GM23248 (cell line): Measurements from ENCODE around the gene HDAC7. TPM values are rescaled to one million over a fixed set of nuclear protein-coding genes. Genes with fewer than 3 reads are reported as not detected.

Source experiments
- DNase-seq: peaks from one replicate; pipeline ENCODE4 v3.0.0-alpha.2; 2015
- H2AFZ ChIP-seq: fragments of 200-600 bp; sonication (generic); 2 replicates; pipeline ENCODE4 v1.6.1; 2016; ENCODE audit warnings: antibody characterized with exemption
- H3F3A ChIP-seq: fragments of 200-600 bp; sonication (generic); 2 replicates; pipeline ENCODE4 v1.6.1; 2016; ENCODE audit warnings: mild to moderate bottlenecking, antibody characterized with exemption, mixed run types; ENCODE audit not compliant: insufficient read depth
- H3K27ac ChIP-seq: fragments of 200-600 bp; sonication (generic); 2 replicates; pipeline ENCODE4 v1.5.1; 2016; ENCODE audit warnings: mild to moderate bottlenecking
- H3K27me3 ChIP-seq: fragments of 200-600 bp; sonication (generic); replicated peaks from 2 replicates; pipeline ENCODE4 v1.6.1; 2016; ENCODE audit warnings: mild to moderate bottlenecking; ENCODE audit not compliant: insufficient read depth
- H3K36me3 ChIP-seq: fragments of 200-600 bp; sonication (generic); 2 replicates; pipeline ENCODE4 v1.6.1; 2016; ENCODE audit warnings: low read depth, mild to moderate bottlenecking
- H3K4me1 ChIP-seq: fragments of 200-600 bp; sonication (generic); 2 replicates; pipeline ENCODE4 v1.6.1; 2016; ENCODE audit warnings: mild to moderate bottlenecking; ENCODE audit not compliant: insufficient read depth
- H3K4me2 ChIP-seq: fragments of 200-600 bp; sonication (generic); one replicate; pipeline ENCODE4 v1.6.1; 2016; ENCODE audit warnings: mild to moderate bottlenecking; ENCODE audit not compliant: unreplicated experiment
- H3K4me3 ChIP-seq: fragments of 200-600 bp; sonication (generic); 2 replicates; pipeline ENCODE4 v1.5.1; 2016; ENCODE audit warnings: mild to moderate bottlenecking
- H3K79me2 ChIP-seq: fragments of 200-600 bp; sonication (generic); 2 replicates; pipeline ENCODE4 v1.6.1; 2016; ENCODE audit warnings: mild to moderate bottlenecking; ENCODE audit not compliant: insufficient read depth
- H3K9ac ChIP-seq: fragments of 200-600 bp; sonication (generic); 2 replicates; pipeline ENCODE4 v1.6.1; 2016; ENCODE audit warnings: mild to moderate bottlenecking
- H3K9me2 ChIP-seq: fragments of 200-600 bp; sonication (generic); 2 replicates; pipeline ENCODE4 v1.6.1; 2016; ENCODE audit warnings: mixed run types, mild to moderate bottlenecking, moderate library complexity; ENCODE audit not compliant: insufficient read depth
- H3K9me3 ChIP-seq: fragments of 200-600 bp; sonication (generic); one replicate; pipeline ENCODE4 v1.6.1; 2017; ENCODE audit warnings: low read depth
- H4K20me1 ChIP-seq: fragments of 200-600 bp; sonication (generic); 2 replicates; pipeline ENCODE4 v1.6.0; 2016; ENCODE audit not compliant: insufficient read depth
- EZH2 ChIP-seq: fragments of 200-600 bp; sonication (generic); IDR thresholded peaks from 2 replicates; pipeline ENCODE4 v1.6.1; 2018; ENCODE audit warnings: antibody characterized with exemption, mild to moderate bottlenecking; ENCODE audit not compliant: insufficient read depth, poor library complexity, severe bottlenecking
- EZH2phosphoT487 ChIP-seq: fragments of 200-600 bp; sonication (generic); IDR thresholded peaks from 2 replicates; pipeline ENCODE4 v1.6.1; 2018; ENCODE audit warnings: antibody characterized with exemption, moderate library complexity, mild to moderate bottlenecking, low read depth; ENCODE audit not compliant: insufficient read depth
- WGBS, 2 experiments: methylation state at CpG; one replicate each; pipeline ENCODE4 v1.1.6; 2015 to 2017; ENCODE audit warnings: low lambda C conversion rate in 2 of 2, low coverage in 1 of 2; ENCODE audit errors: missing lambda C conversion rate in 2 of 2; 5-methylcytosine and 5-hydroxymethylcytosine counted together
- in situ Hi-C: fragments of 300-500 bp; cut with MboI; formaldehyde crosslinking; loops from 2 replicates; pipeline ENCODE4 v1.15.0; 2020
- polyA plus RNA-seq: library from polyadenylated mRNA; unstranded; fragments of >200 nt; fragmentation: Nextera tagmentation; extraction: Ambion mirVana; gene quantifications from 2 replicates; pipeline ENCODE4 v1.2.1, GENCODE V29; 2016
- total RNA-seq: library from RNA; depleted of rRNA; stranded (reverse); fragments of >200 nt; shearing (Covaris generic); gene quantifications from 2 replicates; pipeline ENCODE4 v1.2.3, GENCODE V29; 2014

The HDAC7 gene
- total and polyA plus RNA-seq, 2 experiments from 2014 or later: 46.2 to 62.9 TPM

GRCh38 chr12:47779301-47779942 is 40.3 kb downstream of the HDAC7 start:
- H3K9me2 ChIP-seq: no peaks in the 10 kb centered on the region
- H3K79me2 ChIP-seq: no peaks in the 10 kb centered on the region
- TF ChIP-seq EZH2phosphoT487 (no peak), EZH2 (no peak)
- H3K9me3 ChIP-seq: no peaks in the 10 kb centered on the region
- peaks cover 33% of the 10 kb centered on the region for H3K4me1 ChIP-seq
- 25% methylated on average over 19 of the region's 19 CpGs for WGBS, 2 experiments
- H3K27ac ChIP-seq: no peak overlapping the region
- in situ Hi-C loops: no loop called here
- no peak overlapping the region for H3K4me3 ChIP-seq
- no peak overlapping the region for H3K4me2 ChIP-seq
- peaks cover 46% of the 10 kb centered on the region for H3F3A ChIP-seq
- DNase-seq: peak; percentile 84
- no peaks in the 10 kb centered on the region for H4K20me1 ChIP-seq
- no peaks in the 10 kb centered on the region for H3K27me3 ChIP-seq
- H3K9ac ChIP-seq: no peak overlapping the region
- H3K36me3 ChIP-seq: peaks cover 14% of the 10 kb centered on the region; the same call in 1 of the 2 replicates
- H2AFZ ChIP-seq: no peak overlapping the region

DNA sequence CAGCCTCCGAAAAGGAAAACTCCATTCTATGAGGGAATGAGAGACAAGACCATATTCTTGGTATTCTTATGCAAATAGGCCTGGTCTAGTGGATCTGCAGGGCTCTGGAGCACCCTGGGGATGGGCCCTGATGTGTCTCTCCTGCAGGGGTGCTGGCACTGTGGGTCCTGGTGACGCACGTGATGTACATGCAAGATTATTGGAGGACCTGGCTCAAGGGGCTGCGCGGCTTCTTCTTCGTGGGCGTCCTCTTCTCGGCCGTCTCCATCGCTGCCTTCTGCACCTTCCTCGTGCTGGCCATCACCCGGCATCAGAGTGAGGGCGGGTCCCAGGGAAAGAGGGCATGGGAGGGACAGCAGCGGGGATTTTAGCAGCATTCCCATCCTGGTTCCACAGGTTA is 40.8 kb downstream of the HDAC7 start:
- Histone ChIP-seq H3K4me3 (no peak overlapping the region), H3K9me3 (no peaks in the 10 kb centered on the region), H3F3A (peaks cover 46% of the 10 kb centered on the region), H3K4me2 (no peak overlapping the region), H3K9ac (no peak overlapping the region), H3K79me2 (no peaks in the 10 kb centered on the region), H3K4me1 (peaks cover 35% of the 10 kb centered on the region), H3K9me2 (no peaks in the 10 kb centered on the region), H2AFZ (no peak overlapping the region), H4K20me1 (no peaks in the 10 kb centered on the region), H3K36me3 (peaks cover 9% of the 10 kb centered on the region; the same call in 1 of the 2 replicates), H3K27me3 (no peaks in the 10 kb centered on the region), H3K27ac (no peak overlapping the region)
- no peak for DNase-seq
- WGBS, 2 experiments: 42 to 43% methylated on average over 14 of the region's 14 CpGs
- no peak for TF ChIP-seq EZH2phosphoT487
- TF ChIP-seq EZH2: no peak
- in situ Hi-C loops: no loop called here

DNA sequence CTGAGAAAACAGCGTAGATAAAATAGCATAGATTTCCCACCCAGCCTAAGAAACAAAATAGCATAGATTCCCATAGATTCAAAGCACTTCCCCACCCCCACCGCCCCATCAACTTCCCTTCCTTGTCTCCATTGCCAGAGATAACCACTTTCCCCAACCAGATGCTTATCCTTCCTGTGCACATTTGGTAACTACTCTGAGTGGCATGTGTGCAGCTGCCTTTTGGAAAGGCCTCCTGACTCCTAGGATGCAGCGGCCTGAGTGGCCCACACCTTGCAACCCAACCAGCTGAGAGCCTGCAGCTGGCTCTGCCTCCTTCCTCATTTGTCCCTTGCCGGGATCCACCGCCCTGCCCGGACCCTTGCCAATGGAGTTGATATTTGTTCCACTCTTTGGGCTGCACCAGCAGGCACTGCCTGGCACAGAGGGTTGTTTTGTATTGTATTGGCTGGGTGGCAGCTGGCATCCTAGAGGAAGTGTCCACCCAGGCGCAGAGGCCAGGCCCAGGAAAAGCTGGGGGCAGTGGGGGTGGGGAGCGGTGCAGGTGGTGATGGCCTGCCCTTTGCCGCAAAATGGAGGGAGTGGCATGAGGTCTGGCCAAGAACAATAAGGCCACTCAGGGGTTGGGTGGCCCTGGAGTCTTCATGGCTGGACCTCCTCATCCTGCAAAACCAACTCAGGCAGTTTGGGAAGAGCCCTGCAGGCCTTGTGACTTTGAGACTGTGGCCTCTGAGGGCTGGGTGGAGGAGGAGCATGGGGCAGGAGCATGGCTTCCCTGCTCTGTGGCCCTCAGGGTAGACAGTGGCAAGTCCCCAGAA is 41.8 kb downstream of the HDAC7 start:
- no peak overlapping the region for H2AFZ ChIP-seq
- no peak for TF ChIP-seq EZH2phosphoT487
- no peaks in the 10 kb centered on the region for H3K27me3 ChIP-seq
- WGBS, 2 experiments: 38 to 52% methylated on average over 9 of the region's 9 CpGs
- peaks cover 36% of the 10 kb centered on the region for H3K4me1 ChIP-seq
- in situ Hi-C loops: no loop called here
- H3K27ac ChIP-seq: peak overlapping the region; percentile 65
- H3K36me3 ChIP-seq: 0 out of 2 replicates have a peak, but pooled peaks cover 3% of the 10 kb centered on the region
- H3K9me3 ChIP-seq: no peaks in the 10 kb centered on the region
- H3K4me3 ChIP-seq: no peak overlapping the region
- no peaks in the 10 kb centered on the region for H3K9me2 ChIP-seq
- DNase-seq: peak; percentile 31
- no peaks in the 10 kb centered on the region for H4K20me1 ChIP-seq
- H3K9ac ChIP-seq: peak overlapping the region; percentile 53; the same call in 1 of the 2 replicates
- H3K4me2 ChIP-seq: no peak overlapping the region
- H3F3A ChIP-seq: peaks cover 38% of the 10 kb centered on the region
- no peaks in the 10 kb centered on the region for H3K79me2 ChIP-seq

DNA sequence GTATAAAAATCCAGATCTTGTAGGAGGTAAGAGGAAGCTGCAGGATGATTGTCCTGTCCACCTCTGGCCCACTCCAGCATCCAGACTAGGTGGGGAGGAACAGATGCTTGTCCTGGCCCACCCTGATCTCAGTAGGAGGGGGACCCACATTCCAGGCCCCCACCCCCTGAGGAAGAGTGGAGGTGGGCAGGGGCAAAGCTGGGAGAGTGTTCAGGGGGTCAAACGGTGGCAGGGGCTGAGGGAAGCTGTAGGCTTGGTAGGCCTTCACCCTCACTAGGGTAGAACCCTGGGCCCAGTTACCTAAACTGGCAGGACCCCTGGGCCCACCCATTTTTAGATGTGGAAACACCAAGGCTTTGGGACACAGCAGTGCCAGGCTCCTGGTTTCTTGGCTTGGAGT is 42.6 kb downstream of the HDAC7 start:
- TF ChIP-seq EZH2 (no peak), EZH2phosphoT487 (no peak)
- in situ Hi-C loops: no loop called here
- peak overlapping the region; percentile 53 for H3K9ac ChIP-seq
- no peaks in the 10 kb centered on the region for H4K20me1 ChIP-seq
- H2AFZ ChIP-seq: no peak overlapping the region
- peaks cover 36% of the 10 kb centered on the region for H3K4me1 ChIP-seq
- DNase-seq: no peak
- no peak overlapping the region for H3K4me2 ChIP-seq
- H3F3A ChIP-seq: peaks cover 30% of the 10 kb centered on the region
- no peaks in the 10 kb centered on the region for H3K27me3 ChIP-seq
- no peak overlapping the region for H3K4me3 ChIP-seq
- H3K27ac ChIP-seq: peak overlapping the region; percentile 65
- no peaks in the 10 kb centered on the region for H3K9me2 ChIP-seq
- WGBS, 2 experiments: 56 to 67% methylated on average over 1 of the region's 1 CpG
- 0 out of 2 replicates have a peak, but pooled peaks cover 3% of the 10 kb centered on the region for H3K36me3 ChIP-seq
- no peaks in the 10 kb centered on the region for H3K9me3 ChIP-seq
- H3K79me2 ChIP-seq: no peaks in the 10 kb centered on the region
